Type B pancreatic cell (in vitro differentiated cells): Measurements from ENCODE around the gene ARF4. TPM values are rescaled to one million over a fixed set of nuclear protein-coding genes. Genes with fewer than 3 reads are reported as not detected.

Source experiments
- DNase-seq: peaks from one replicate; pipeline ENCODE4 v3.0.0; 2021; ENCODE audit warnings: mixed read lengths; ENCODE audit not compliant: unreplicated experiment; ENCODE audit errors: extremely low spot score
- H3K27ac Mint-ChIP-seq: 2 replicates; pipeline ENCODE4 v1.8.0; 2021; ENCODE audit warnings: mild to moderate bottlenecking, mixed read lengths
- H3K27me3 Mint-ChIP-seq: 2 replicates; pipeline ENCODE4 v1.8.0; 2021; ENCODE audit warnings: mixed read lengths
- H3K36me3 Mint-ChIP-seq: 2 replicates; pipeline ENCODE4 v1.8.0; 2021; ENCODE audit warnings: mixed read lengths
- H3K4me1 Mint-ChIP-seq: one replicate; pipeline ENCODE4 v1.8.0; 2021; ENCODE audit warnings: mixed read lengths; ENCODE audit not compliant: unreplicated experiment
- H3K4me3 Mint-ChIP-seq: 2 replicates; pipeline ENCODE4 v1.8.0; 2021; ENCODE audit warnings: mild to moderate bottlenecking, mixed read lengths
- H3K9me3 Mint-ChIP-seq: 2 replicates; pipeline ENCODE4 v1.8.0; 2021; ENCODE audit warnings: mixed read lengths
- total RNA-seq: library from RNA; stranded (reverse); gene quantifications from 2 replicates; pipeline ENCODE4 v1.2.1, GENCODE V29; 2021; ENCODE audit warnings: low replicate concordance
- TF ChIP-seq, protein P1 (sequence below): fragments of 200-600 bp; sonication (generic); conservative IDR thresholded peaks from 2 replicates; pipeline ENCODE4 v1.5.0; 2021; ENCODE audit warnings: antibody characterized with exemption, mild to moderate bottlenecking

ARF4 gene
- total RNA-seq, 1 donor from 2014 or later = 132 TPM

DNA sequence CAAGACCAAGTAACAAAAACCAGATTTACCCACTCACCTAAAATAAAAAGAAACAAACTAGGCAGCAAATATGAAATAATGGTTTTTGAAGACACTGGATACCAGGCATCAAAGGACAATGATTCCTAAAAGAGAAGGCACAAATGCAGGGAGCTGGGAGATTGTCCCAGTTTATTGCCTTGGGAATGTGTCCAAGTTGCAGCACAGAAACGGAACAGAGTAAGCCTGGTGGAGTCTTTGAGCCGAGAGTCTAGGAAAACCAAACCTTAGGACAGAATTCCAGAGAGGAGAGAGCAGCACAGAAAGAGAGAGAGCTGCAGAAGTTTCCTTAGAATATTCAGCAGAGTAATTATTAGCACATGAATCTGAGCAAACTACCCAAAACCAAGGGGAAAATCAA is 7.8 kb upstream of the ARF4 start:
- no peak overlapping the region for H3K27ac Mint-ChIP-seq
- no peak for DNase-seq
- no peaks in the 10 kb centered on the region for H3K4me1 Mint-ChIP-seq
- TF ChIP-seq, protein P1, sequence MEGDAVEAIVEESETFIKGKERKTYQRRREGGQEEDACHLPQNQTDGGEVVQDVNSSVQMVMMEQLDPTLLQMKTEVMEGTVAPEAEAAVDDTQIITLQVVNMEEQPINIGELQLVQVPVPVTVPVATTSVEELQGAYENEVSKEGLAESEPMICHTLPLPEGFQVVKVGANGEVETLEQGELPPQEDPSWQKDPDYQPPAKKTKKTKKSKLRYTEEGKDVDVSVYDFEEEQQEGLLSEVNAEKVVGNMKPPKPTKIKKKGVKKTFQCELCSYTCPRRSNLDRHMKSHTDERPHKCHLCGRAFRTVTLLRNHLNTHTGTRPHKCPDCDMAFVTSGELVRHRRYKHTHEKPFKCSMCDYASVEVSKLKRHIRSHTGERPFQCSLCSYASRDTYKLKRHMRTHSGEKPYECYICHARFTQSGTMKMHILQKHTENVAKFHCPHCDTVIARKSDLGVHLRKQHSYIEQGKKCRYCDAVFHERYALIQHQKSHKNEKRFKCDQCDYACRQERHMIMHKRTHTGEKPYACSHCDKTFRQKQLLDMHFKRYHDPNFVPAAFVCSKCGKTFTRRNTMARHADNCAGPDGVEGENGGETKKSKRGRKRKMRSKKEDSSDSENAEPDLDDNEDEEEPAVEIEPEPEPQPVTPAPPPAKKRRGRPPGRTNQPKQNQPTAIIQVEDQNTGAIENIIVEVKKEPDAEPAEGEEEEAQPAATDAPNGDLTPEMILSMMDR = no peak
- peaks cover 25% of the 10 kb centered on the region for H3K36me3 Mint-ChIP-seq
- no peak overlapping the region for H3K4me3 Mint-ChIP-seq
- peaks cover 8% of the 10 kb centered on the region for H3K9me3 Mint-ChIP-seq
- H3K27me3 Mint-ChIP-seq = no peaks in the 10 kb centered on the region

DNA sequence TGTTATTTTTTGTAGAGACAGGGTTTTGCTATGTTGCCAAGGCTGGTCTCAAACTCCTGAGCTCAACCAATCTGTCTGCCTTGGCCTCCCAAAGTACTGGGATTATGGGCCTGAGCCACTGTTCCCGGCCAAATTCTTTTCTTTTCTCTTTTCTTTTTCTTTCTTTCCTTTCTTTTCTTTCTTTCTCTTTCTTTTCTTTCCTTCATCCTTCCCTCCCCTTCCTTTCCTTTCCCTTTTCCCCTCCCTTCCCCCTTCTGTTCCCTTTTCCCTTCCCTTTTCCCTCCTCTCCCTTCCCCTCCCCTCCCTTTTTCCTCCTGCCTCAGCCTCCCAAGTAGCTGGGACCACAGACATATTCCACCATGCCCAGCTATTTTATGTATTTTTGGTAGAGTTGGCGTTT is 3.1 kb upstream of the ARF4 start:
- TF ChIP-seq, protein P1 = no peak
- no peak for DNase-seq
- H3K27me3 Mint-ChIP-seq = no peaks in the 10 kb centered on the region
- peaks cover 15% of the 10 kb centered on the region for H3K36me3 Mint-ChIP-seq
- H3K9me3 Mint-ChIP-seq = no peaks in the 10 kb centered on the region
- H3K4me1 Mint-ChIP-seq = peaks cover 13% of the 10 kb centered on the region
- H3K27ac Mint-ChIP-seq = no peak overlapping the region
- no peak overlapping the region for H3K4me3 Mint-ChIP-seq

DNA sequence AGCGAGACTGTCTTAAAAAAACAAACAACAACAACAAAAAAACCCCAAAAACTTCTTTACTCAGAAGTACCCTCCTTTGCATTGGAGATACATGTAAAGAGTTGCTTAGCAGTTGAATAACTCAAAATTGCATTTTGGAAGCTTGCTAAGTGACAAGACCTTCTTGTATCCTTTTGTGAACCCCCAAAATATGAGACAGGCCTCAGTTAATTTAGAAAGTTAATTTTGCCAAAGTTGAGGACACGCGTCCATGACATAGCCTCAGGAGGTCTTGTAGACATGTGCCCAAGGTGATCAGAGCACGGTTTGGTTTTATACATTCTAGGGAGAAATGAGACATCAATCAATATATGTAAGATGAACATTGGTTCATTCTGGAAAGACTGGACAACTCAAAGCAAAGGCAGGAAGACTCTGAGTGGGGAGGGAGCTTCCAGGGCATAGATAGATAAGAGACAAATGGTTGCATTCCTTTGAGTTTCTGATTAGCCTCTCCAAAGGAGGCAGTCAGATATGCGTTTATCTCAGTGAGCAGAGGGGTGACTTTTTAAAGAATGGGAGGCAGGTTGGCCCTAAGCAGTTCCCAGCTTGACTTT is 1.7 kb upstream of the ARF4 start:
- no peaks in the 10 kb centered on the region for H3K9me3 Mint-ChIP-seq
- peak overlapping the region; percentile 98 for H3K4me3 Mint-ChIP-seq
- H3K4me1 Mint-ChIP-seq = peaks cover 23% of the 10 kb centered on the region
- H3K36me3 Mint-ChIP-seq = peaks cover 24% of the 10 kb centered on the region
- TF ChIP-seq, protein P1 = no peak
- no peak for DNase-seq
- peak overlapping the region; percentile 99 for H3K27ac Mint-ChIP-seq
- H3K27me3 Mint-ChIP-seq = no peaks in the 10 kb centered on the region

DNA sequence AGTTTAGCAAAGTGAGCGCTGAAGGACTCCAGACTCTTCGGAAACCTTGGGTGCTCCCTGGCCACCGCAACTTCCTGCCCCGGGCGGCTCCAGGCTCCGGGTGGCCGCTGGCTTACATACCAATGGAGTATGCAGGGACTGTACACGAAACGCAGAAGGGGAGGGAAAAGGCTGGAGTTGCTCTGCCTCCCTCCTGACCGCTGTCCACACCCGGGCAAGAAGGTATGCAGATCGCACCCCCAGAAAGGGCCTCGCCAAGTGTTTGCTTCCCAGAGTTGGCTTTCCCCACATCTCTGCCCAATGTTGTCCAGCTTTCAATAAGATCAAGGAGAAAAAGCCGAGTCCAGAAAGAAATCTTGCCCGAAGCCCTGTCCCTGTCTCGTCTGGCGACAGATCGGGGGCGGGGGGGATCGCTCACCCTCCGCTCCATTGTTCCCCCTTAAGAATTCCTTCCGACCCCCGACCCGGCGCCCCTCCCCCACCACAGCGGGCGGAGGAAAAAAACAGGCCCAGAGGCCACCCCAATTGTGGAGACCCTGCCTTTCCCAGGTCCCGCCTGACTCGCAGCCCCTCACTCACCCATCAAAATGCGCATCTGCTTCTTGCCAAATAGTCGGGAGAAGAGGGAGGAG is 533 bp downstream of the ARF4 start:
- H3K4me3 Mint-ChIP-seq = peak overlapping the region; percentile 98
- H3K4me1 Mint-ChIP-seq = peaks cover 33% of the 10 kb centered on the region
- TF ChIP-seq, protein P1 = no peak

DNA sequence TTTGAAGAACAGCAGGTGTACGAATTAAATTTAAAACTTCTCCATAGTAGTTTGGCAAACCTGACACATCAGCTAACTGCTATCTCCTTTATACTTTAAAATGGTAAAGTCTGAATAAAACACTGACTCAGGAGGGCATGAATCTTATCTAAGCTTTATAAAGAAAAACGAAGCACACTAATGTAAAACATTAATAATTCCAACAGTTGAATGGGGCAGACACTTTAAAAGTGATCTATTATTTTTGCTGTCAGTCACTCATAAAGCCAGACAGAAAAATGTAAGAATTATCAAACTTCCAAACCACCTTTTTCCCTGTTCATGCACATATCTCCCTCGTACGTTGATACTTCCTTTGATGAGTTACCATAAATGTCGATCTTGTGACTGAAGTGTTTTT is 2.6 kb downstream of the ARF4 start:
- peaks cover 34% of the 10 kb centered on the region for H3K4me1 Mint-ChIP-seq
- H3K27ac Mint-ChIP-seq = peak overlapping the region; percentile 99
- TF ChIP-seq, protein P1 = no peak
- no peaks in the 10 kb centered on the region for H3K9me3 Mint-ChIP-seq
- H3K27me3 Mint-ChIP-seq = no peaks in the 10 kb centered on the region
- H3K36me3 Mint-ChIP-seq = peaks cover 28% of the 10 kb centered on the region
- peak overlapping the region; percentile 98 for H3K4me3 Mint-ChIP-seq
- DNase-seq = no peak

More for the DNA sequence above, 533 bp downstream of the ARF4 start:
- H3K9me3 Mint-ChIP-seq = no peaks in the 10 kb centered on the region
- peak; percentile 76 for DNase-seq
- peak overlapping the region; percentile 99 for H3K27ac Mint-ChIP-seq
- H3K36me3 Mint-ChIP-seq = peaks cover 27% of the 10 kb centered on the region
- H3K27me3 Mint-ChIP-seq = no peaks in the 10 kb centered on the region
